KBM-7 (cell line): Measurements from ENCODE around the gene CRYBB1.

Experiments
- DNase-seq: peaks from one replicate; pipeline ENCODE4 v3.0.0-alpha.2; 2015
- in situ Hi-C: fragments of 300-500 bp; cut with MboI; formaldehyde crosslinking; loops from 2 replicates; pipeline ENCODE4 v1.14.3; 2020; ENCODE audit warnings: low sequenced_read_pairs, low pct_unique_long_range_greater_than_20kb, mixed read lengths

CRYBB1 gene

GRCh38 chr22:26617271-26618199 is at the start of gene CRYBB1:
Gene CRYBB1, minus strand, starts transcription at chr22:26618027. Its CDS starts 1,708 bp downstream, at chr22:26616319.
- in situ Hi-C loops, result no loop called here
- DNase-seq, result peak; percentile 78

GRCh38 chr22:26667140-26667539 is 49.3 kb upstream of the CRYBB1 start:
- no peak for DNase-seq
- in situ Hi-C loops, result no loop called here

- no peak for DNase-seq
- in situ Hi-C loops, result no loop called here
Measured at GRCh38 chr22:26665813-26666231, 48.0 kb upstream of the CRYBB1 start.

GRCh38 chr22:26663374-26663923 is 45.6 kb upstream of the CRYBB1 start:
- DNase-seq, result no peak
- in situ Hi-C loops, result no loop called here

GRCh38 chr22:26662160-26662559 is 44.3 kb upstream of the CRYBB1 start:
- DNase-seq, result no peak
- in situ Hi-C loops, result no loop called here

- in situ Hi-C loops, result no loop called here
- no peak for DNase-seq
Measured at GRCh38 chr22:26660961-26661578, 43.2 kb upstream of the CRYBB1 start.

GRCh38 chr22:26660356-26660755 is 42.5 kb upstream of the CRYBB1 start:
- no peak for DNase-seq
- in situ Hi-C loops, result no loop called here

GRCh38 chr22:26658671-26659478 is 41.0 kb upstream of the CRYBB1 start:
- in situ Hi-C loops, result no loop called here

GRCh38 chr22:26658161-26658560 is 40.3 kb upstream of the CRYBB1 start:
- DNase-seq, result no peak
- in situ Hi-C loops, result no loop called here

More at GRCh38 chr22:26658671-26659478, 41.0 kb upstream of the CRYBB1 start:
- peak; percentile 82 for DNase-seq

GRCh38 chr22:26656891-26657851 is 39.3 kb upstream of the CRYBB1 start, which contains the start of gene MIAT:
Gene MIAT, plus strand, starts transcription at chr22:26657588.
- in situ Hi-C loops, result no loop called here
- DNase-seq, result no peak

GRCh38 chr22:26651815-26652214 is 34.0 kb upstream of the CRYBB1 start:
- in situ Hi-C loops, result no loop called here
- no peak for DNase-seq

GRCh38 chr22:26650722-26651421 is 33.0 kb upstream of the CRYBB1 start:
- in situ Hi-C loops, result no loop called here
- no peak for DNase-seq

GRCh38 chr22:26648528-26649388 is 30.9 kb upstream of the CRYBB1 start:
- DNase-seq, result peak; percentile 58
- in situ Hi-C loops, result no loop called here

GRCh38 chr22:26648011-26648497 is 30.2 kb upstream of the CRYBB1 start:
- in situ Hi-C loops, result no loop called here
- DNase-seq, result peak; percentile 61

- in situ Hi-C loops, result no loop called here
Measured at GRCh38 chr22:26646158-26646557, 28.3 kb upstream of the CRYBB1 start.

GRCh38 chr22:26643418-26644100 is 25.7 kb upstream of the CRYBB1 start:
- no peak for DNase-seq
- in situ Hi-C loops, result no loop called here

More at GRCh38 chr22:26646158-26646557, 28.3 kb upstream of the CRYBB1 start:
- no peak for DNase-seq
